Neural progenitor cell (in vitro differentiated cells): ENCODE data around the gene TEX13B. TPM values are rescaled to one million over a fixed set of nuclear protein-coding genes. Genes with fewer than 3 reads are reported as not detected.

Experiments used
- DNase-seq: peaks from one replicate; pipeline ENCODE4 v3.0.0-alpha.2; 2016; ENCODE audit warnings: low spot score
- H2AFZ ChIP-seq: fragments of 200-600 bp; sonication (generic); replicated peaks from 2 replicates; pipeline ENCODE4 v1.6.1; 2016; ENCODE audit warnings: antibody characterized with exemption
- H3F3A ChIP-seq: fragments of 200-600 bp; sonication (generic); 2 replicates; pipeline ENCODE4 v1.6.1; 2016; ENCODE audit warnings: antibody characterized with exemption, low read depth
- H3K27ac ChIP-seq: fragments of 200-600 bp; sonication (generic); 2 replicates; pipeline ENCODE4 v1.5.1; 2016; ENCODE audit warnings: mild to moderate bottlenecking
- H3K27me3 ChIP-seq: fragments of 200-600 bp; sonication (generic); 2 replicates; pipeline ENCODE4 v1.6.1; 2016; ENCODE audit warnings: mild to moderate bottlenecking, moderate library complexity
- H3K36me3 ChIP-seq: fragments of 200-600 bp; sonication (generic); 2 replicates; pipeline ENCODE4 v1.5.1; 2016
- H3K4me1 ChIP-seq: fragments of 200-600 bp; sonication (generic); 2 replicates; pipeline ENCODE4 v1.6.1; 2016; ENCODE audit warnings: mixed run types
- H3K4me2 ChIP-seq: fragments of 200-600 bp; sonication (generic); 2 replicates; pipeline ENCODE4 v1.6.1; 2016
- H3K4me3 ChIP-seq: fragments of 200-600 bp; sonication (generic); 2 replicates; pipeline ENCODE4 v1.5.1; 2016
- H3K79me2 ChIP-seq: fragments of 200-600 bp; sonication (generic); 2 replicates; pipeline ENCODE4 v1.6.1; 2016; ENCODE audit warnings: low read depth
- H3K9ac ChIP-seq: fragments of 200-600 bp; sonication (generic); 2 replicates; pipeline ENCODE4 v1.6.1; 2016
- H3K9me3 ChIP-seq: fragments of 200-600 bp; sonication (generic); 2 replicates; pipeline ENCODE4 v1.5.1; 2016; ENCODE audit warnings: low read depth
- H4K20me1 ChIP-seq: fragments of 200-600 bp; sonication (generic); 2 replicates; pipeline ENCODE4 v1.6.1; 2016; ENCODE audit warnings: low read depth
- H3K27ac Mint-ChIP-seq: 3 replicates; pipeline ENCODE4 v1.8.0; 2021; ENCODE audit warnings: mixed read lengths
- H3K27me3 Mint-ChIP-seq: 2 replicates; pipeline ENCODE4 v1.8.0; 2022; ENCODE audit warnings: low read depth, mild to moderate bottlenecking, inconsistent platforms, moderate library complexity, mixed read lengths; ENCODE audit not compliant: insufficient read depth
- H3K36me3 Mint-ChIP-seq: 3 replicates; pipeline ENCODE4 v1.8.0; 2021; ENCODE audit warnings: mixed read lengths
- H3K4me1 Mint-ChIP-seq: 3 replicates; pipeline ENCODE4 v1.8.0; 2021; ENCODE audit warnings: mixed read lengths
- H3K4me3 Mint-ChIP-seq: 3 replicates; pipeline ENCODE4 v1.8.0; 2021; ENCODE audit warnings: mild to moderate bottlenecking, moderate library complexity, mixed read lengths
- H3K9me3 Mint-ChIP-seq: 3 replicates; pipeline ENCODE4 v1.8.0; 2020; ENCODE audit warnings: mixed read lengths
- CTCF ChIP-seq: fragments of 200-600 bp; sonication (generic); IDR thresholded peaks from 2 replicates; pipeline ENCODE4 v1.5.1; 2017; ENCODE audit warnings: antibody characterized with exemption, mild to moderate bottlenecking
- EZH2 ChIP-seq: fragments of 200-600 bp; sonication (generic); IDR thresholded peaks from 2 replicates; pipeline ENCODE4 v1.6.1; 2017; ENCODE audit warnings: antibody characterized with exemption, mild to moderate bottlenecking, moderate library complexity
- EZH2phosphoT487 ChIP-seq: fragments of 200-600 bp; sonication (generic); IDR thresholded peaks from 2 replicates; pipeline ENCODE4 v1.6.1; 2017; ENCODE audit warnings: antibody characterized with exemption
- total RNA-seq: library from RNA; depleted of rRNA; stranded (reverse); fragments of >200 nt; gene quantifications from 2 replicates; pipeline ENCODE4 v1.2.3, GENCODE V29; 2015; ENCODE audit warnings: low replicate concordance

The TEX13B gene
- total RNA-seq, 1 donor from 2014 or later, result not detected

- H3K27ac ChIP-seq, result no peak overlapping the region
- no peak overlapping the region for H3K9ac ChIP-seq
- H3K27me3 Mint-ChIP-seq, result peaks cover 5% of the 10 kb centered on the region
- TF ChIP-seq CTCF (no peak), EZH2phosphoT487 (no peak), EZH2 (no peak)
- H3K36me3 Mint-ChIP-seq, result no peaks in the 10 kb centered on the region
- H3F3A ChIP-seq, result no peaks in the 10 kb centered on the region
- no peak overlapping the region for H3K27ac Mint-ChIP-seq
- peaks cover 16% of the 10 kb centered on the region for H3K27me3 ChIP-seq
- H3K9me3 Mint-ChIP-seq, result peaks cover 4% of the 10 kb centered on the region
- no peak overlapping the region for H2AFZ ChIP-seq
- no peak for DNase-seq
- no peak overlapping the region for H3K4me3 ChIP-seq
- no peak overlapping the region for H3K4me3 Mint-ChIP-seq
- no peaks in the 10 kb centered on the region for H3K36me3 ChIP-seq
- no peak overlapping the region for H3K4me2 ChIP-seq
- H3K4me1 Mint-ChIP-seq, result no peaks in the 10 kb centered on the region
- H3K4me1 ChIP-seq, result no peaks in the 10 kb centered on the region
- no peaks in the 10 kb centered on the region for H3K79me2 ChIP-seq
- no peaks in the 10 kb centered on the region for H3K9me3 ChIP-seq
- H4K20me1 ChIP-seq, result no peaks in the 10 kb centered on the region
Observed at GRCh38 chrX:107940095-107940494, 42.1 kb downstream of the TEX13B start.

DNA sequence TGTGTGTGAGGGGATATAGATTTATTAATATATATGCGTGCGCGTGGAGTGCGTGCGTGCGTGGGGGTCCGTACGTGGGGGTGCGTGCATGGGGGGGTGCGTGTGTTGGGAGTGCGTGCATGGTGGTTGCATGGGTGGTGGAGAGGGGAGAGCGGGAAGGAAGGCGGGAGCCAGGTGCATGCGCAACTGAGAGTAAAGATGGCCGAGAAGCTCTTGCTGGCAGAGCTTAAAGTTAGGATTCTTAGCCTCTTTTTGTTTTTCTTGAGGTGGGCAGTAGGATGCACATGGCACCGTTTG, 45.8 kb downstream of the TEX13B start:
- Mint-ChIP-seq H3K27me3 (peaks cover 5% of the 10 kb centered on the region), H3K4me1 (no peaks in the 10 kb centered on the region), H3K9me3 (peaks cover 4% of the 10 kb centered on the region), H3K27ac (no peak overlapping the region), H3K4me3 (no peak overlapping the region), H3K36me3 (no peaks in the 10 kb centered on the region)
- Histone ChIP-seq H3K36me3 (no peaks in the 10 kb centered on the region), H3K27ac (no peak overlapping the region), H3K79me2 (no peaks in the 10 kb centered on the region), H3K9ac (no peak overlapping the region), H3K4me1 (no peaks in the 10 kb centered on the region), H3K27me3 (peaks cover 16% of the 10 kb centered on the region), H4K20me1 (no peaks in the 10 kb centered on the region), H2AFZ (peak overlapping the region; percentile 84), H3F3A (no peaks in the 10 kb centered on the region), H3K9me3 (no peaks in the 10 kb centered on the region), H3K4me3 (peak overlapping the region; percentile 47), H3K4me2 (peak overlapping the region; percentile 73)
- TF ChIP-seq EZH2phosphoT487, result no peak
- no peak for TF ChIP-seq EZH2
- no peak for TF ChIP-seq CTCF
- no peak for DNase-seq

GRCh38 chrX:107935664-107936433, 46.3 kb downstream of the TEX13B start:
- Mint-ChIP-seq H3K4me3 (no peak overlapping the region), H3K27ac (no peak overlapping the region), H3K36me3 (no peaks in the 10 kb centered on the region), H3K4me1 (no peaks in the 10 kb centered on the region), H3K9me3 (peaks cover 4% of the 10 kb centered on the region), H3K27me3 (peaks cover 5% of the 10 kb centered on the region)
- Histone ChIP-seq H3K27me3 (peaks cover 16% of the 10 kb centered on the region), H3K79me2 (no peaks in the 10 kb centered on the region), H3K27ac (no peak overlapping the region), H3K9me3 (no peaks in the 10 kb centered on the region), H3F3A (no peaks in the 10 kb centered on the region), H3K4me3 (peak overlapping the region; percentile 47), H3K4me1 (no peaks in the 10 kb centered on the region), H2AFZ (peak overlapping the region; percentile 84), H3K4me2 (peak overlapping the region; percentile 73), H4K20me1 (no peaks in the 10 kb centered on the region), H3K36me3 (no peaks in the 10 kb centered on the region), H3K9ac (no peak overlapping the region)
- DNase-seq, result peak; percentile 23
- TF ChIP-seq CTCF (no peak), EZH2phosphoT487 (no peak), EZH2 (no peak)
